ENCODE results near the gene LONP2.
"Not testable (repeated sequence)": the region's sequence is repeated elsewhere in the genome, so short reads cannot be mapped to it uniquely, and the experiment has no call there.

The LONP2 gene

DNA sequence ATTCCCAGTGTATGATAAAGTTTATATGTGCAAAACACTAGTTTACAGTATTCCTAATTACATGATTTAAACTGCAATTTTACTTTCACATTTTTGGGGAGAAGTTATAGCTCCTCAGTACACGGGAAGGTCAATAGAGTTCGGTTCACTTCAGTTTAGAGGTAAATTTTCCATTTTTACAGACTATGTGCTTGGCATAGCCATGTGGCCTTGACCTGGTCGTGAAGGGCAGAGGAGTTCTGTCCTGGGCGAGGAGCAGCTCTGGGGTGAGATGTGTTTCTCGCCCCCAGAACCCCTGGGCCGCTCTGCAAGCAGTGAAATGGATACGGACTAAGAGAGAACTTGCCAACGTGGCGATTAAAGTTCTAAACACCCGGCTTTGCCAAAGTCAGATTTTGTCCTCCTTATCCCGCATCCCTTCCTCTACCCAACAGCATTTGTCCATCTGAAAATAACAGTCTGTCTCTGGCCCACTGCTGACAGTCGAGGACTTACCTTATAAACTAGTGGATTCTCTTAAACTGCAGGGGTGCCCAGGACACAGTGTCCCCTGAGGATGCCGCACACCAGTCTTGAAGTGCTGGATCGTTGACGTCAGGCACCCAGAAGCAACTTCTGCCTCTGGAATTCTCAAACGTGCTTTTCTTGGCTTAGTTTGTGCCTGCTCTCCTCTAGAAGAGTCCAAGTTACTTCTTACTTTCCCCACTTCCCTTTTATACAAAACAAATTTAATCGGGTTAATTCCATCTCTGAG lies 142.6 kb downstream of the LONP2 start:
- peak in 1 of 2 donors; percentile 47 for DNase-seq (ENCODE audit: low read depth in 2 of 2)
- H3K4me3 ChIP-seq (replicated peaks in 1 of 2; ENCODE audit: low read depth in 2 of 2, low read length in 2 of 2): no peak overlapping the region
- TF ChIP-seq, protein P1, sequence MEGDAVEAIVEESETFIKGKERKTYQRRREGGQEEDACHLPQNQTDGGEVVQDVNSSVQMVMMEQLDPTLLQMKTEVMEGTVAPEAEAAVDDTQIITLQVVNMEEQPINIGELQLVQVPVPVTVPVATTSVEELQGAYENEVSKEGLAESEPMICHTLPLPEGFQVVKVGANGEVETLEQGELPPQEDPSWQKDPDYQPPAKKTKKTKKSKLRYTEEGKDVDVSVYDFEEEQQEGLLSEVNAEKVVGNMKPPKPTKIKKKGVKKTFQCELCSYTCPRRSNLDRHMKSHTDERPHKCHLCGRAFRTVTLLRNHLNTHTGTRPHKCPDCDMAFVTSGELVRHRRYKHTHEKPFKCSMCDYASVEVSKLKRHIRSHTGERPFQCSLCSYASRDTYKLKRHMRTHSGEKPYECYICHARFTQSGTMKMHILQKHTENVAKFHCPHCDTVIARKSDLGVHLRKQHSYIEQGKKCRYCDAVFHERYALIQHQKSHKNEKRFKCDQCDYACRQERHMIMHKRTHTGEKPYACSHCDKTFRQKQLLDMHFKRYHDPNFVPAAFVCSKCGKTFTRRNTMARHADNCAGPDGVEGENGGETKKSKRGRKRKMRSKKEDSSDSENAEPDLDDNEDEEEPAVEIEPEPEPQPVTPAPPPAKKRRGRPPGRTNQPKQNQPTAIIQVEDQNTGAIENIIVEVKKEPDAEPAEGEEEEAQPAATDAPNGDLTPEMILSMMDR (IDR thresholded peaks at IDR 0.05; ENCODE audit: low read depth, low read length): no peak

- no peak overlapping the region for H3K4me3 ChIP-seq (replicated peaks in 1 of 2; ENCODE audit: low read depth in 2 of 2, low read length in 2 of 2)
- DNase-seq (ENCODE audit: low read depth in 2 of 2): no peak
- TF ChIP-seq, protein P1 (IDR thresholded peaks at IDR 0.05; ENCODE audit: low read depth, low read length): no peak
Measured at GRCh38 chr16:48392407-48392806, 148.3 kb downstream of the LONP2 start.

- no peak overlapping the region for H3K4me3 ChIP-seq (replicated peaks in 1 of 2; ENCODE audit: low read depth in 2 of 2, low read length in 2 of 2)
- DNase-seq (ENCODE audit: low read depth in 2 of 2): peak; percentile 69 to 87
- TF ChIP-seq, protein P1 (IDR thresholded peaks at IDR 0.05; ENCODE audit: low read depth, low read length): no peak
Measured at GRCh38 chr16:48393485-48394354, 149.6 kb downstream of the LONP2 start.

DNA sequence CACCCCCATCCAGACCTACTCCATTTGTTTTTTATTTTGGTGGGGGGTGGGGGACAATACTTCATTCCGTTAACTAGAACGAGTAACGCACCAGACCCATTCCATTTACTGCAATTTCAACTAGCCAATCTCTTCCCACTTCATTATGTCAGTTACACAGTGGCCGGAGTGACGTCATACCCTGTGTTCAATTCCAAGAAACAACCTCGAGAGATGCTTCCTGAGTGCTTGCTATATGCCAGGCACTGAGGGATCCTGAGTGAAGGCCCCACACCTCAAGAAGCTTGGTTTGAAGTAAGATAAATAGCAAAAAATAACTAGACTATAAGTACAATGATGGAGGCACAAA lies 150.2 kb downstream of the LONP2 start:
- DNase-seq (ENCODE audit: low read depth in 2 of 2): peak in 1 of 2 donors; percentile 23
- no peak overlapping the region for H3K4me3 ChIP-seq (replicated peaks in 1 of 2; ENCODE audit: low read depth in 2 of 2, low read length in 2 of 2)
- TF ChIP-seq, protein P1 (IDR thresholded peaks at IDR 0.05; ENCODE audit: low read depth, low read length): no peak

- TF ChIP-seq, protein P1 (IDR thresholded peaks at IDR 0.05; ENCODE audit: low read depth, low read length): no peak
- no peak for DNase-seq (ENCODE audit: low read depth in 2 of 2)
- no peak overlapping the region for H3K4me3 ChIP-seq (replicated peaks in 1 of 2; ENCODE audit: low read depth in 2 of 2, low read length in 2 of 2)
Measured at GRCh38 chr16:48395375-48395774, 151.3 kb downstream of the LONP2 start.

DNA sequence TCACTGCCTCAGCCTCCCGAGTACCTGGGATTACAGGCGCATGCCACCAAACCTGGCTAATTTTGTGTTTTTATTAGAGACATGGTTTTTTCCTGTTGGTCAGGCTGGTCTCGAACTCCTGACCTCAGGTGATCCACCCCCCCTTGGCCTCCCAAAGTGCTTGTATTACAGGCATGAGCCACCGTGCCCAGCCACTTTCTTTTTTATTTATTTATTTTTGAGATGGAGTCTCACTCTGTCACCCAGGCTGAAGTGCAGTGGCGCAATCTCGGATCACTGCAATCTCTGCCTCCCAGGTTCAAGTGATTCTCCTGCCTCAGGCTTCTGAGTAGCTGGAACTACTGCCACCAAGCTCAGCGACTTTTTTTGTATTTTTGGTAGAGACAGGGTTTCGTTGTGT lies 158.4 kb downstream of the LONP2 start:
- DNase-seq (ENCODE audit: low read depth in 2 of 2): not testable (repeated sequence)

DNA sequence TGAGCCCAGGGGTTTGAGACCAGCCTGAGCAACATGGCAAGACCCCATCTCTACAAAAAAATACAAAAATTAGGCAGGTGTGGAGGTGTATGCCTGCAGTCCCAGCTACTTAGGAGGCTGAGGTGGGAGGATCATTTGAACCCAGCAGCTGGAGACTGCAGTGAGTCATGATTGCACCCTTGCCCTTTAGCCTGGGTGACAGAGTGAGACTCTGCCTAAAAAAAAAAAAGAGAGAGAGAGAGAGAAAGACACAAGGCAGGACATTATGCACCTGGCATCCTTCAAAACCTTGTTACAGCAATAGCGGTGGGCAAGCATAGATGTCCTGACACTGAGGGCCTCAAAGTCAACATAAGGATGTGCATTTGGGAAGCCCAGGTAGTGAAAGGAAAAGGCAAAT lies 161.1 kb downstream of the LONP2 start:
- TF ChIP-seq, protein P1 (IDR thresholded peaks at IDR 0.05; ENCODE audit: low read depth, low read length): no peak
- DNase-seq (ENCODE audit: low read depth in 2 of 2): no peak
- no peak overlapping the region for H3K4me3 ChIP-seq (replicated peaks in 1 of 2; ENCODE audit: low read depth in 2 of 2, low read length in 2 of 2)

More for the DNA sequence above, 158.4 kb downstream of the LONP2 start:
- not testable (repeated sequence) for H3K4me3 ChIP-seq (replicated peaks in 1 of 2; ENCODE audit: low read depth in 2 of 2, low read length in 2 of 2)

Data from cardiac fibroblast (primary cell).